Hepatocyte (in vitro differentiated cells): ENCODE data around the gene KRTAP9-8. TPM values are rescaled to one million over a fixed set of nuclear protein-coding genes. Genes with fewer than 3 reads are reported as not detected.
"Not testable (repeated sequence)": the region's sequence is repeated elsewhere in the genome, so short reads cannot be mapped to it uniquely, and the experiment has no call there.

Experiments
- DNase-seq: peaks from one replicate; pipeline ENCODE4 v3.0.0-alpha.2; 2016; ENCODE audit warnings: low spot score
- H2AFZ ChIP-seq: fragments of 200-600 bp; sonication (generic); 2 replicates; pipeline ENCODE4 v1.6.0; 2016; ENCODE audit warnings: antibody characterized with exemption, mild to moderate bottlenecking
- H3K27ac ChIP-seq: fragments of 200-600 bp; sonication (generic); 2 replicates; pipeline ENCODE4 v1.5.1; 2016; ENCODE audit warnings: mild to moderate bottlenecking
- H3K27me3 ChIP-seq: fragments of 200-600 bp; sonication (generic); 2 replicates; pipeline ENCODE4 v1.6.1; 2016
- H3K36me3 ChIP-seq: fragments of 200-600 bp; sonication (generic); replicated peaks from 2 replicates; pipeline ENCODE4 v1.5.1; 2016; ENCODE audit warnings: low read depth; ENCODE audit not compliant: insufficient read depth
- H3K4me1 ChIP-seq: fragments of 200-600 bp; sonication (generic); 2 replicates; pipeline ENCODE4 v1.5.1; 2016; ENCODE audit warnings: mild to moderate bottlenecking, moderate library complexity; ENCODE audit not compliant: insufficient read depth
- H3K4me2 ChIP-seq: fragments of 200-600 bp; sonication (generic); 2 replicates; pipeline ENCODE4 v1.6.0; 2016
- H3K4me3 ChIP-seq: fragments of 200-600 bp; sonication (generic); 2 replicates; pipeline ENCODE4 v1.5.1; 2016; ENCODE audit warnings: mild to moderate bottlenecking
- H3K79me2 ChIP-seq: fragments of 200-600 bp; sonication (generic); 2 replicates; pipeline ENCODE4 v1.6.0; 2017; ENCODE audit warnings: mild to moderate bottlenecking
- H3K9me2 ChIP-seq: fragments of 200-600 bp; sonication (generic); replicated peaks from 2 replicates; pipeline ENCODE4 v1.6.0; 2017; ENCODE audit warnings: mild to moderate bottlenecking; ENCODE audit not compliant: insufficient read depth
- H3K9me3 ChIP-seq: fragments of 200-600 bp; sonication (generic); 2 replicates; pipeline ENCODE4 v1.5.1; 2016; ENCODE audit warnings: low read depth, mild to moderate bottlenecking
- H4K20me1 ChIP-seq: fragments of 200-600 bp; sonication (generic); 2 replicates; pipeline ENCODE4 v1.6.0; 2016; ENCODE audit warnings: mild to moderate bottlenecking; ENCODE audit not compliant: insufficient read depth, poor library complexity, severe bottlenecking
- CTCF ChIP-seq: fragments of 200-600 bp; sonication (generic); IDR thresholded peaks from 2 replicates; pipeline ENCODE4 v1.5.1; 2016; ENCODE audit warnings: antibody characterized with exemption, mild to moderate bottlenecking; ENCODE audit not compliant: poor library complexity
- EZH2 ChIP-seq: fragments of 200-600 bp; sonication (generic); IDR thresholded peaks from 2 replicates; pipeline ENCODE4 v1.6.1; 2016; ENCODE audit warnings: antibody characterized with exemption, mild to moderate bottlenecking, borderline replicate concordance
- EZH2phosphoT487 ChIP-seq: fragments of 200-600 bp; sonication (generic); IDR thresholded peaks from one replicate; pipeline ENCODE4 v1.6.1; 2018; ENCODE audit warnings: antibody characterized with exemption, mild to moderate bottlenecking, low read depth, moderate library complexity; ENCODE audit not compliant: unreplicated experiment, severe bottlenecking
- WGBS: methylation state at CpG from one replicate; pipeline ENCODE4 v1.1.6; 2016; ENCODE audit warnings: low lambda C conversion rate; ENCODE audit errors: missing lambda C conversion rate; 5-methylcytosine and 5-hydroxymethylcytosine counted together
- polyA plus RNA-seq: library from polyadenylated mRNA; unstranded; fragments of >200 nt; fragmentation: Nextera tagmentation; extraction: Ambion mirVana; gene quantifications from 2 replicates; pipeline ENCODE4 v1.2.1, GENCODE V29; 2016
- total RNA-seq: library from RNA; depleted of rRNA; stranded (reverse); fragments of >200 nt; gene quantifications from 2 replicates; pipeline ENCODE4 v1.2.3, GENCODE V29; 2014

The KRTAP9-8 gene
- total and polyA plus RNA-seq, 2 experiments from 2014 or later, result not detected

GRCh38 chr17:41251261-41251660 is 13.5 kb downstream of the KRTAP9-8 start:
- Histone ChIP-seq H2AFZ (no peak overlapping the region), H3K4me1 (no peaks in the 10 kb centered on the region), H3K79me2 (no peaks in the 10 kb centered on the region), H3K4me2 (no peak overlapping the region), H3K9me3 (no peaks in the 10 kb centered on the region), H3K4me3 (no peak overlapping the region), H3K27ac (no peak overlapping the region), H3K36me3 (no peaks in the 10 kb centered on the region), H4K20me1 (no peaks in the 10 kb centered on the region), H3K27me3 (peaks cover 30% of the 10 kb centered on the region), H3K9me2 (no peaks in the 10 kb centered on the region)
- TF ChIP-seq EZH2, result no peak
- TF ChIP-seq EZH2phosphoT487, result no peak
- TF ChIP-seq CTCF, result no peak
- no peak for DNase-seq
- 87% methylated on average over 1 of the region's 1 CpG for WGBS

DNA sequence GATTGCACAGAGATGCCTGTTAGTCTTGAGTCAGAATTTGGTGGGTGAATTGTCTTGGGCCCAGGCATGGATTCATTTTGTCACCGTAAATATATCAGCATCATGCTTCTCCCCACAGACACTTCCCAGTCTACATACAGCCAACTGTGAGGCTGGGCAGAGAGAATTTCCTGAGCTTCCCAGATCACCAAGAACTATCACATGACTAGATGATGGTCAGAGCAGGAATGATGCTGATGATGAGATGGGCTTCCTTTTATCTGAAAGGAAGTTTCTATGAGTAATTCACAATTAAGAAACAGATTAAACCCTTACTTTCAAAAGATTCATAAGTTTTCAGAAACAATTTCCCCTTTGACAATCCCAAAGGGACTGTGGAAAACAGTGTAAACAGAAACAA is 17.1 kb downstream of the KRTAP9-8 start:
- WGBS, result 0% methylated on average over 1 of the region's 1 CpG
- Histone ChIP-seq H3K9me2 (no peaks in the 10 kb centered on the region), H3K36me3 (no peaks in the 10 kb centered on the region), H2AFZ (no peak overlapping the region), H3K27ac (no peak overlapping the region), H3K9me3 (no peaks in the 10 kb centered on the region), H3K79me2 (no peaks in the 10 kb centered on the region), H3K4me1 (no peaks in the 10 kb centered on the region), H4K20me1 (no peaks in the 10 kb centered on the region), H3K4me2 (no peak overlapping the region), H3K4me3 (no peak overlapping the region), H3K27me3 (peaks cover 37% of the 10 kb centered on the region)
- DNase-seq, result peak; percentile 0
- TF ChIP-seq CTCF, result no peak
- TF ChIP-seq EZH2, result no peak
- TF ChIP-seq EZH2phosphoT487, result no peak

GRCh38 chr17:41255381-41256290 is 17.8 kb downstream of the KRTAP9-8 start, which contains the start of gene KRTAP9-9:
KRTAP9-9 (plus strand) TSS chr17:41255384.
- H3K79me2 ChIP-seq, H3K27ac ChIP-seq, H3K9me2 ChIP-seq, H3K4me2 ChIP-seq, H3K4me1 ChIP-seq, H2AFZ ChIP-seq, H3K9me3 ChIP-seq, H3K4me3 ChIP-seq, H3K36me3 ChIP-seq, H4K20me1 ChIP-seq: not testable (repeated sequence)
- H3K27me3 ChIP-seq, result peaks cover 34% of the 10 kb centered on the region
- peak; percentile 0 for DNase-seq
- WGBS, result 72% methylated on average over 5 of the region's 5 CpGs

DNA sequence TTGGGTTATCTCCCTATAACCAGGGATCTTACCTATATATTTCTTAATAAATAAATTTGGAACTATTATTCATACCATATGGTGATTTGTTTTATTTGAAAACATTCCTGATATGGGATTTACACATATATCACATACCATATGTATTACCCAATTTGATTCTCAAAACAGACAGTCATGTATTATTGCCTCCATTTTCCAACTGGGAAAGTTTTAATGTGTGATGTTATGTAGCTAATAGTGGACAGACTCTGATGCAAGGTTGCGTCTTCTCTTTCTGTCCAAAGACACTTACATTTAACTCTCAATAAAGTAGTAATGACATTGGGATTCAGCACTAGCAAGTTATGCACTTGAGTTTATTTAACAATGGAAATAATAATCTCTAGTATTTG is 18.5 kb downstream of the KRTAP9-8 start:
- Histone ChIP-seq H2AFZ (no peak overlapping the region), H3K4me1 (no peaks in the 10 kb centered on the region), H3K79me2 (no peaks in the 10 kb centered on the region), H3K27ac (no peak overlapping the region), H3K9me2 (no peaks in the 10 kb centered on the region), H3K27me3 (peaks cover 33% of the 10 kb centered on the region), H4K20me1 (no peaks in the 10 kb centered on the region), H3K9me3 (no peaks in the 10 kb centered on the region), H3K36me3 (no peaks in the 10 kb centered on the region), H3K4me2 (no peak overlapping the region), H3K4me3 (no peak overlapping the region)
- DNase-seq, result no peak
- 89% methylated on average over 1 of the region's 1 CpG for WGBS
- TF ChIP-seq CTCF (no peak), EZH2phosphoT487 (no peak), EZH2 (no peak)
